ENCODE measurements around the gene HIGD2A.
A peak's percentile ranks its signal among the peaks of the same experiment; 100 is the strongest.

HIGD2A gene

DNA sequence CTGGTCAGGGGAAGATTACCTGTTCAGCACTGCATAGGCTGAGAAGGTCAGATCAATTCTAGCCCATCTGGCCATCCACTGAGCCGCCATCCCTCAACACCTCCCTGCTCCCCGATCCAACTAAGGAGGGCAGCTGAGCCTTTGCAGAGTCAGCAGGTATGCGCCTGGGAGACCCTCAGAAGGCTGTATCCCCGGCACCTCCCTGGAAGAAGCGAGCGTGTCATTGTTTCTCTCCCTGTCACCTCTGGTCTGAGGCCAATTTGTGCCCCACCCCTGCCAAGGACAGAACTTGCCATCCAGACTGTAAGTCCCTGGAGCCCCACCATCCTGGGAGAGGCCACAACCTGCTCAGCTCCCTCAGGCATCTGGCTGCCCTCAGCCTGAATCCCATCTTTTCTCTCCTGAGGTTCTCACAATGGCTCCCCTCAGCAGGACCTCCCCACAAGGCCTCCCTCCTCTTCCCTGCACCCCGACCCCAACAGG lies 25.2 kb downstream of the HIGD2A start:
- Histone ChIP-seq H3K9ac (ENCODE audit: insufficient read length) (no peak overlapping the region), H3K27ac (no peak overlapping the region), H3K4me3 (no peak overlapping the region), H3K9me3 (ENCODE audit: low read depth, low read length) (no peaks in the 10 kb centered on the region), H3K36me3 (ENCODE audit: insufficient read depth, low read length) (no peaks in the 10 kb centered on the region)
- TF ChIP-seq POLR2AphosphoS5 (IDR thresholded peaks at IDR 0.05; ENCODE audit: borderline replicate concordance, low read depth, low read length) (no peak), FOXP2 (optimal IDR thresholded peaks at IDR 0.05; ENCODE audit: control extremely low read depth, extremely low read length, insufficient read depth) (no peak), EZH2 (IDR thresholded peaks at IDR 0.05) (no peak)
- DNase-seq (ENCODE audit: low read depth, low spot score), result no peak

DNA sequence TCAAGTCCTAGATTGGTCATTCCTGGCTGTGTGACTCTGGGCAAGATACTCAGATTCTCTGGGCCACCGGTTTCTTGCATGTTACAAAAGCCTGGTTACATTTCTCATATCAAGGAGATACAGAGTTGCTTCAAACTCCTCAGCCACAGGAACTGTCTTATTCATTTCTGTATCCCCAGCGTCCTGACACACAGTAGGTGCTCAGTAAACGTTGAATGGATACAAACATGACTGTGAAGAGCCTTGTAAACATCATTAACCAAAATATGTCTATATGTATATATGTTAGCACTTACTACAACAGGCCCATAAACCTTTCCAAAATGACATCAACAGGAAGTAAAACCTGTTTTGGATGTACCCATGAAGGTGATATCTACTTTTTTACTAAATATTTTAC lies 26.2 kb downstream of the HIGD2A start:
- no peaks in the 10 kb centered on the region for H3K9me3 ChIP-seq (ENCODE audit: low read depth, low read length)
- TF ChIP-seq POLR2AphosphoS5 (IDR thresholded peaks at IDR 0.05; ENCODE audit: borderline replicate concordance, low read depth, low read length), result no peak
- TF ChIP-seq EZH2 (IDR thresholded peaks at IDR 0.05), result no peak
- TF ChIP-seq FOXP2 (optimal IDR thresholded peaks at IDR 0.05; ENCODE audit: control extremely low read depth, extremely low read length, insufficient read depth), result no peak
- DNase-seq (ENCODE audit: low read depth, low spot score), result no peak
- no peak overlapping the region for H3K27ac ChIP-seq
- H3K4me3 ChIP-seq, result no peak overlapping the region
- no peaks in the 10 kb centered on the region for H3K36me3 ChIP-seq (ENCODE audit: insufficient read depth, low read length)
- H3K9ac ChIP-seq (ENCODE audit: insufficient read length), result no peak overlapping the region

DNA sequence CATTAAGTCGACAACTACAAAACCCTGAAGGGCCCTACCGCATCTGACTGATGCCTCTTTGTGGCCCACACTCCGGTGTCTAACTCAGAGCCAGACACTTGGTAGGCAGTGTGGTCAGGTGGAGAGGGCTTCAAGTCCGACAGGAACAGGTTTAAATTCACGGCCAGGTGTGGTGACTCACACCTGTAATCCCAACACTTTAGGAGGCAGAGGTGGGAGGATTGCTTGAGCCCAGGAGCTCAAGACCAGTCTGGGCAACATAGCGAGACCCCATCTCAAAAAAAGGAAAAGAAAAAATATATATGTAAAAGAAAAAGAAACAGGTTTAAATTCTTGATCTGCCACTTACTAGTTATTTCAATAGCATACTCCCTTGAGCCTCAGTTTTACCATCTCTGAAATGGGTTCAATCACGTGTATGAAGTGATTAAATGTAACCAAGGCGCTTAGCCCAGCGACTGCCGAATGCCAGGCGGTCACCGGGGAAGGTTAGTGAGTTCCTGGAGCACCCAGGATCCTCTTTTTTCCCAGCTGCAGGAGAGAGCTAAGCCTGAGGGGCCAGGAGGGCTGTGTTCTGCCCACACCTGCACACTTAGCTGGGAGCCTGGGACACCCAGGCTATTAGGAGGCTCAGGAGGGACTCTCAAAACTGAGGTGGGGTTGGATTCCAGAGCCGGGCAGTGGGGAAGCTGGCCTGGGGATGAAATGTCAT lies 26.8 kb downstream of the HIGD2A start:
- Histone ChIP-seq H3K36me3 (ENCODE audit: insufficient read depth, low read length) (no peaks in the 10 kb centered on the region), H3K27ac (no peak overlapping the region), H3K9ac (ENCODE audit: insufficient read length) (peak overlapping the region; percentile 81), H3K9me3 (ENCODE audit: low read depth, low read length) (no peaks in the 10 kb centered on the region), H3K4me3 (peak overlapping the region; percentile 87)
- no peak for TF ChIP-seq EZH2 (IDR thresholded peaks at IDR 0.05)
- no peak for TF ChIP-seq POLR2AphosphoS5 (IDR thresholded peaks at IDR 0.05; ENCODE audit: borderline replicate concordance, low read depth, low read length)
- TF ChIP-seq FOXP2 (optimal IDR thresholded peaks at IDR 0.05; ENCODE audit: control extremely low read depth, extremely low read length, insufficient read depth), result no peak
- DNase-seq (ENCODE audit: low read depth, low spot score), result no peak

DNA sequence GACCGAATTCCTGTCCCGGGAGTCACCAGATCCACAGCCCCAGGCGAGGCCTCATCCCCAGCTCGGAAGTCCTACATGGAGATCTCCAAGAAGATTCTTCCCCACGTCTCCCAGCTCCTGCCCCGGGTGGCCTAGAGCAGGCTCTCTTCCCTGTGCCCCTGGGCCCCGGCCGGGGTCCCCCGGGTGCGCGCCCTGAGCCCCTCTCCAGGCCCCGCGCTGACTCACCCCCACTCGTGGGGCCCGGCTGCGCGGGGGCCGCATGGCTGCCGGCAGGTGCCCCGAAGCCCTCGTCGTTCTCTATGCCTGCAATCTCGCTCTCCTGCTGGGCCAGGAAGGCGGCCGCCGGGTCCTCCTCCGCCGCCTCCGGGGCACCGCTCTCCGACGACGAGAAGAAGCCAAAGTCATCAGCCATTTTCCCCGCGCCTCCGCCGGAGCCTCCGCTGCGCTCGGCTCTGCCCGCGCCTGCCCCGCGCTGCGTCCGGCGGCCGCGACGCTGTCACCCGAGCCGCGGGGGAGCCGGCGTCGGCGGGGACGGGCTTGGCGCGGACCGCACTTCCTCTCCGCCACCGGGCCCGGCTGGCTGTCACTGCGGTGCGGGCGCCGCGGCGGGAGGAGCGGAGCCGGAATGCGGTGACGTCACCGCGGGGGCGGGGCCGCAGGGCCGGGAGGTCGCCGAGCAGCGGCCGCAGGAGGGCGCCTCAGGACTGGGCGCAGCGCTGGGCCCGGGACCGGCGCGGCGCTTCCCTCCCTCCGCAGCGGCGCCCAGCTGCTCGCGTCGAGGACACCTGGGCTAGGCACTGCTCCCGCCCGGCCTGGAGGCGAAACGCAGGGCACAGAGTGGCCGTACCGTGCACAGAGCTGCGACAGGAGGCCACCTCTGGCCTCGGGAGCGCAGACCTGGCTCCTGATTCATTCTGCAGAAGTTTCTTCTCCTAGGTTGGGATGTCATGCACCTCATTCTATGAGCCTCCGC lies 27.7 kb downstream of the HIGD2A start, which contains the start of gene CLTB:
Gene CLTB (minus strand): TSS at position 588 of the 973 bp plus-strand sequence. CDS start 176 bp downstream, at position 412.
- peak within 1 kb of the TSS; percentile 81 for H3K9ac ChIP-seq (ENCODE audit: insufficient read length)
- no peak for DNase-seq (ENCODE audit: low read depth, low spot score)
- H3K27ac ChIP-seq, result no peak within 1 kb of the TSS
- no peaks in the 10 kb centered on the region for H3K36me3 ChIP-seq (ENCODE audit: insufficient read depth, low read length)
- peak within 1 kb of the TSS; percentile 87 for H3K4me3 ChIP-seq
- no peaks in the 10 kb centered on the region for H3K9me3 ChIP-seq (ENCODE audit: low read depth, low read length)
- peak; percentile 17 for TF ChIP-seq FOXP2 (optimal IDR thresholded peaks at IDR 0.05; ENCODE audit: control extremely low read depth, extremely low read length, insufficient read depth)
- no peak for TF ChIP-seq POLR2AphosphoS5 (IDR thresholded peaks at IDR 0.05; ENCODE audit: borderline replicate concordance, low read depth, low read length)
- TF ChIP-seq EZH2 (IDR thresholded peaks at IDR 0.05), result no peak

DNA sequence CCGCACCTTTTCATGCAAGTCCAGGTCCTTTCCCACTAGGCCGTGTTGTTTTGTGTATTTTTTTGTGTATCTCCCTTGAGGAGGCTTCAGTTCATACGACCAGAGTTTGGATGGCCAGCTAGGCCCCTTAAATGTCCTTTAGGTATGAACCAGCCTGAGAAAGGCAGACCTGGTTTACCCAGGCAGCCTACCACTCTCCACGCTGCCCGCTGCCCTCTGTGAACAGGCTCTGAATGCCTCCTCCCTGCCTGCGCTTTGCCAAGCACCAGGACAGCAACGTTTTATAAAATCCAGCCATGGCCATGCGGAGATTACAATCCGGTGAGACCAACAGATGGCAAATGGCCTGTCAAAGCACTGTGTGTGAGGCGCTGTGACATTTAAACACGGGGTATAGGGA lies 28.4 kb downstream of the HIGD2A start:
- Histone ChIP-seq H3K36me3 (ENCODE audit: insufficient read depth, low read length) (no peaks in the 10 kb centered on the region), H3K9ac (ENCODE audit: insufficient read length) (peak overlapping the region; percentile 55), H3K27ac (no peak overlapping the region), H3K9me3 (ENCODE audit: low read depth, low read length) (no peaks in the 10 kb centered on the region), H3K4me3 (peak overlapping the region; percentile 87)
- no peak for DNase-seq (ENCODE audit: low read depth, low spot score)
- no peak for TF ChIP-seq POLR2AphosphoS5 (IDR thresholded peaks at IDR 0.05; ENCODE audit: borderline replicate concordance, low read depth, low read length)
- TF ChIP-seq FOXP2 (optimal IDR thresholded peaks at IDR 0.05; ENCODE audit: control extremely low read depth, extremely low read length, insufficient read depth), result no peak
- no peak for TF ChIP-seq EZH2 (IDR thresholded peaks at IDR 0.05)

DNA sequence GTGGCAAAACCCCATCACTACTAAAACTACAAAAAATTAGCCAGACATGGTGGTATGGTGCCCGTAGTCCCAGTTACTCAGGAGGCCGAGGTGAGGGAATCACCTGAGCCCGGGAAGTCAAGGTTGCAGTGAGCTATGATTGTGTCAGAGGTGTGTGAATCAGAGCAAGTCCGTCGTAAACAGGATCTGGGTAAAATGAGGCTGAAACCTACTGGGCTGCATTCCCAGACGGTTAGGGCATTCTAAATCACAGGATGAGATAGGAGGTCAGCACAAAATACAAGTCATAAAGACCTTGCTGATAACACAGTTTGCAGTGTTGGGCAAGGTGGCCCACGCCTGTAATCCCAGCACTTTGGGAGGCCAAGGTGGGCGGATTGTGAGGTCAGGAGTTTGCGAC lies 29.7 kb downstream of the HIGD2A start:
- no peaks in the 10 kb centered on the region for H3K36me3 ChIP-seq (ENCODE audit: insufficient read depth, low read length)
- no peaks in the 10 kb centered on the region for H3K9me3 ChIP-seq (ENCODE audit: low read depth, low read length)
- H3K9ac ChIP-seq (ENCODE audit: insufficient read length), result no peak overlapping the region
- no peak for TF ChIP-seq EZH2 (IDR thresholded peaks at IDR 0.05)
- no peak for TF ChIP-seq FOXP2 (optimal IDR thresholded peaks at IDR 0.05; ENCODE audit: control extremely low read depth, extremely low read length, insufficient read depth)
- no peak for TF ChIP-seq POLR2AphosphoS5 (IDR thresholded peaks at IDR 0.05; ENCODE audit: borderline replicate concordance, low read depth, low read length)
- H3K4me3 ChIP-seq, result no peak overlapping the region
- no peak for DNase-seq (ENCODE audit: low read depth, low spot score)
- H3K27ac ChIP-seq, result no peak overlapping the region

DNA sequence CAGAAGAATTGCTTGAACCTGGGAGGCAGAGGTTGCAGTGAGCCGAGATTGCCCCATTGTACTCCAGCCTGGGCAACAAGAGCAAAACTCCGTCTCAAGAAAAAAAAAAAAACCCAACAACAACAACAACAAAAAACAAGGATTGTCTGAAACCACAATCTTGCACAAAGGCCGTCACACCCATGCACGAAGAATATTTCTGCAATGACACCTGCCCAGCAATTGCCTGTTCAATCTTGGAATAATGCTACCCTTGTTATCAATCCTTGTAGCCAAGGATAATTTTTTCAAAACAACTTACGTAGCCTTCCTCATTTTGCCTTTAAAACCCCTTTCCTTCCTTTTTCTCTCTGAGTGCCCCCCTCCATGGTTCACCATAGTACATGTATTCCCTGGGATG lies 31.5 kb downstream of the HIGD2A start:
- TF ChIP-seq POLR2AphosphoS5 (IDR thresholded peaks at IDR 0.05; ENCODE audit: borderline replicate concordance, low read depth, low read length), result no peak
- no peak for TF ChIP-seq EZH2 (IDR thresholded peaks at IDR 0.05)
- Histone ChIP-seq H3K4me3 (no peak overlapping the region), H3K27ac (no peak overlapping the region), H3K9me3 (ENCODE audit: low read depth, low read length) (no peaks in the 10 kb centered on the region), H3K36me3 (ENCODE audit: insufficient read depth, low read length) (no peaks in the 10 kb centered on the region), H3K9ac (ENCODE audit: insufficient read length) (no peak overlapping the region)
- no peak for DNase-seq (ENCODE audit: low read depth, low spot score)

DNA sequence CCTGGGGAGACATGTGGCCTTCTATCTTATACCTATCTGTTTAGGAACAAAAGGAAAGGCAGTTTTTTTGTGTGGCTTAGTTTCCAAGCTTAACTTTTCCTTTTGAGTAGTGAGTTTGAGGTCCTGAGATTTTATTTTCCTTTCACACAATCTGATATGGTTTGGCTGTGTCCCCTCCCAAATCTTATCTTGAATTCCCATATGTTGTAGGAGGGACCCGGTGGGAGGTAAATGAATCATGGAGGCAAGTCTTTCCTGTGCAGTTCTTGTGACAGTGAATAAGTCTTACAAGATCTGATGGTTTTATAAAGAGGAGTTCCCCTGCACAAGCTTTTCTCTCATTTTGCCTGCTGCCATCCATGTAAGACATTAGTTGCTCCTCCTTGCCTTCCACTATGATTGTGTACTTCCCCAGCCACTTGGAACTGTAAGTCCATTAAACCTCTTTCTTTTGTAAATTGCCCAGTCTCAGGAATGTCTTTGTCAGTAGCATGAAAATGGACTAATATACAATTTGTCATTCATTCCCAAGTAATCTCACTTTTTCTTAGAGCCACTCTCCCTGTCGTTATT lies 32.5 kb downstream of the HIGD2A start:
- Histone ChIP-seq H3K9me3 (ENCODE audit: low read depth, low read length) (no peaks in the 10 kb centered on the region), H3K9ac (ENCODE audit: insufficient read length) (no peak overlapping the region), H3K4me3 (no peak overlapping the region), H3K36me3 (ENCODE audit: insufficient read depth, low read length) (no peaks in the 10 kb centered on the region), H3K27ac (no peak overlapping the region)
- TF ChIP-seq FOXP2 (optimal IDR thresholded peaks at IDR 0.05; ENCODE audit: control extremely low read depth, extremely low read length, insufficient read depth) (no peak), POLR2AphosphoS5 (IDR thresholded peaks at IDR 0.05; ENCODE audit: borderline replicate concordance, low read depth, low read length) (no peak), EZH2 (IDR thresholded peaks at IDR 0.05) (no peak)
- DNase-seq (ENCODE audit: low read depth, low spot score), result no peak
